ENCODE data around the gene C4BPB. TPM values are rescaled to one million over a fixed set of nuclear protein-coding genes. Genes with fewer than 3 reads are reported as not detected.

C4BPB gene
- total and polyA plus RNA-seq, 7 experiments from 2014 or later: 0.45 to 4.9 (median 1.3) TPM

DNA sequence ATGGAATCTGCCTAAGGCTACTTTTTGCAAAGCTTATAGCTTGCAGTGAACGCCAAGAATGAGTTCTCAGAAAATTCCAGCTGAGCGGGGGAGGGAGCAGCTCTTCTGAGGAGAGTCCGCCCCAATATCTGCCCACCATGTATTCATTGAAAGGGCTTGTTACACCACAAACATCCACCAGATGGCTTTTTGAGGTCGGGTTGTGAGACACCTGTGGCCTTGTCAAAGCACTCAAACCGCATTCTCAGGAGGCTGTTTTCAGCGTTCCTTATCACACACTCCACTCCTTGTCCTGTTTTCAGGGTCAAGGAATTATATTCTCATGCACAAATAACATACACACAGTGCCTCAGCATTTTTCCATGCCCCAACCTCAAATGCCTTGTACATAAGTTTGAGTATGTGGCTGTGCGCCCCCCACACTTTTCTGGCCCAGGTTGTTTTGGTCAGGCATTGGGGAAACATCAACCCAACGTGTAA is 3.9 kb upstream of the C4BPB start:
- H3K27ac ChIP-seq (ENCODE audit: low read depth, low read length): no peak overlapping the region
- H3K9me3 Mint-ChIP-seq: no peaks in the 10 kb centered on the region
- H3K4me3 Mint-ChIP-seq: no peak overlapping the region
- ChIA-PET CTCF (interaction anchor here (0.6 to 4.9 kb wide), 20 partner anchors 9 to 754 kb away, joined by 3 to 63 read pairs (median 4); partner anchors contain the start of gene PFKFB2), POLR2A (interaction anchor here (0.5 to 1.7 kb wide), 4 partner anchors 9 to 320 kb away, joined by 3 to 6 read pairs (median 4); partner anchors contain the start of gene CD55)
- ATAC-seq (peak; percentile 67), DNase-seq (peak in 8 of 9 donors; percentile 43 to 71 (median 62))
- no peaks in the 10 kb centered on the region for H3K36me3 ChIP-seq (ENCODE audit: control insufficient read depth in 2 of 3, insufficient read depth in 3 of 3, low read length in 3 of 3)
- no peaks in the 10 kb centered on the region for H3K9me3 ChIP-seq (ENCODE audit: control insufficient read depth in 2 of 3, low read length in 3 of 3)
- H3K4me1 ChIP-seq (ENCODE audit: control insufficient read depth in 2 of 2, insufficient read depth in 2 of 2, low read length in 2 of 2): peaks cover 0 to 15% of the 10 kb centered on the region in 2 donors
- no peak overlapping the region for H3K4me3 ChIP-seq (ENCODE audit: low read length)
- H3K4me1 Mint-ChIP-seq: peaks cover 3 to 33% (median 32%) of the 10 kb centered on the region in 7 donors
- intact Hi-C loops (cut with micrococcal nuclease): loop anchor here (1.0 to 5.0 kb wide), 5 partner anchors 97 to 415 kb away; partner anchors contain the start of gene CD55 (in 1 of the 2)
- H3K36me3 Mint-ChIP-seq: no peaks in the 10 kb centered on the region
- H3K27ac Mint-ChIP-seq: peak overlapping the region in 5 of 9 donors; percentile 5 to 78 (median 53)
- H3K27me3 ChIP-seq (ENCODE audit: control insufficient read depth in 2 of 2, insufficient read depth in 2 of 2, low read length in 2 of 2): no peaks in the 10 kb centered on the region
- peaks cover 0 to 34% (median 0%) of the 10 kb centered on the region in 5 donors for H3K27me3 Mint-ChIP-seq

DNA sequence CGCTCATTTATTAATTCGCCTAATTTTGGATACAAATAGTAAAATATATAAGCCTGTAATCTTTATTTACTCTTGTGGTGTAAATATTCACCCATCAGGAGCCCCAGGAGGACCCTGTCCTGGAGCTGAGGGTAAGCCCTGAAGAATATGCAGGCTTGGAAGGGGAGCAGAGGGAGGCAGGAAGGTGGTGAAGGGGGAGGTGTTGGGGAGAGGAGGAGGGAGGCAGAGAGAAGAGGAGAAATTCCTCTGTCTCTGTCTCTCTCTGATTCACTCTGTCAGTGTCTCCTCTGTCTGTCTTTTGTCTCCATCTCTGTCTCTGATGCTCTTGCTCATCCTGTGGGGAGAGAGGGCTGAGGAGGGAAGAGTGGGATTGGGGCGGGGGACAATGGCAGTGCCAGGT is 2.8 kb upstream of the C4BPB start:
- H3K9me3 Mint-ChIP-seq: no peaks in the 10 kb centered on the region
- ChIA-PET CTCF (interaction anchor here (2.4 to 4.9 kb wide), 3 partner anchors 96 to 414 kb away, joined by 9 to 63 read pairs (median 26); no protein-coding TSS in a partner anchor), POLR2A (interaction anchor here (0.6 kb wide), 1 partner anchor 8 kb away, joined by 3 read pairs; no protein-coding TSS in a partner anchor)
- H3K27me3 Mint-ChIP-seq: peaks cover 0 to 31% (median 0%) of the 10 kb centered on the region in 5 donors
- ATAC-seq: no peak
- no peaks in the 10 kb centered on the region for H3K36me3 ChIP-seq (ENCODE audit: control insufficient read depth in 2 of 3, insufficient read depth in 3 of 3, low read length in 3 of 3)
- peaks cover 0 to 19% of the 10 kb centered on the region in 2 donors for H3K4me1 ChIP-seq (ENCODE audit: control insufficient read depth in 2 of 2, insufficient read depth in 2 of 2, low read length in 2 of 2)
- H3K36me3 Mint-ChIP-seq: no peaks in the 10 kb centered on the region
- no peak overlapping the region for H3K4me3 Mint-ChIP-seq
- H3K4me1 Mint-ChIP-seq: peaks cover 3 to 40% (median 33%) of the 10 kb centered on the region in 7 donors
- H3K27ac Mint-ChIP-seq: no peak overlapping the region
- intact Hi-C loops (cut with micrococcal nuclease): loop anchor here (5.0 kb wide), 1 partner anchor 251 kb away; no protein-coding TSS in a partner anchor
- H3K4me3 ChIP-seq (ENCODE audit: low read length): no peak overlapping the region
- no peak overlapping the region for H3K27ac ChIP-seq (ENCODE audit: low read depth, low read length)
- no peaks in the 10 kb centered on the region for H3K27me3 ChIP-seq (ENCODE audit: control insufficient read depth in 2 of 2, insufficient read depth in 2 of 2, low read length in 2 of 2)
- DNase-seq: no peak
- H3K9me3 ChIP-seq (ENCODE audit: control insufficient read depth in 2 of 3, low read length in 3 of 3): no peaks in the 10 kb centered on the region

DNA sequence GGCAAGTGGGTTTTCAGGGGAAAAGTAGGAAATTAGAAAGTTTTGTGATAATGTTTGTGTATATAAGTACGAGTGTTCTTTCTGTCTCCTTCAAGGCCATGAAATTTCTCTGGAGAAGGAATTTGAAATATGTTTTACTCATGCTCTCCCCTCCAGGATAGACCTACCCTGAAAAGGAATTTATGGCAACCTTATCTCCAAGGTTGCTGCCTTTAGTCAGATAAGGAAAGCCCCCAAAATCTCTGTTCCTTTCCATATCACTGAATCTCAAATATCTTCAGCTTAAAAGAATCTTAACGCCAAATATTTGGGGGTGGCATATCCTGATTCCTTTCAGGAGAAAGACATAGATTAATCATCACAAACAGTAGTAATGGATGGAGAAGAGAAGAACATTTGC is 499 bp upstream of the C4BPB start:
- H3K36me3 Mint-ChIP-seq: no peaks in the 10 kb centered on the region
- peaks cover 0 to 19% of the 10 kb centered on the region in 2 donors for H3K4me1 ChIP-seq (ENCODE audit: control insufficient read depth in 2 of 2, insufficient read depth in 2 of 2, low read length in 2 of 2)
- CTCF ChIA-PET: interaction anchor here (0.9 to 3.1 kb wide), 4 partner anchors 14 to 413 kb away, joined by 3 to 13 read pairs (median 6); no protein-coding TSS in a partner anchor

DNA sequence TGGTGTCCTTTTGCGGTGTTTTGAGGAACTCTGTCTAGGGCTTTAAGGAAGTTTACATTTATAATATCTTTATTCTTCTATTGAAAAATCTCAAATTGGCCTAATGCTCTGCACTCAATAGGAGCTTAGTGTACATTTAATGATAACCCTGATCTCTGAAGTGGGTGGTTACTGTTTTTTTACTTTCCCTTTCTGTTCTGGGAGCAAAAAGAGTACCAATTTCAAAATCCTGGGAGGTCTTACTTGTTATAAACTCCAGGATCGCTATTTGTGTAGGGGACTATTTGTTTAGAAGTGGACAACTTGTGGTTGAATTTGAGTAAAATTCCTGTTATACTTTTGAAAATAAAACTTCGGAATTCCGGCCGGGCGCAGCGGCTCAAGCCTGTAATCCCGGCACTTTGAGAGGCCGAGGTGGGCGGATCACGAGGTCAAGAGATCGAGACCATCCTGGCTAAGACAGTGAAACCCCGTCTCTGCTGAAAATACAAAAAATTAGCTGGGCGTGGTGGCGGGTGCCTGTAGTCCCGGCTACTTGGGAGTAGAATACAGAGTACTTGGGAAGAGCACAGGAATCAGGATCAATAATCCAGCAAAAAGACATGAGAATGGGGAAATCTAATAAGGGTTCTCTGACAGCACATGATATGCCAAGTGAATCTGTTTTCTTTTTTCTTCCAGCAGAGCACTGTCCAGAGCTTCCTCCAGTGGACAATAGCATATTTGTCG is 1.1 kb downstream of the C4BPB start:
- peaks cover 0 to 3% (median under 1%) of the 10 kb centered on the region in 5 donors for H3K27me3 Mint-ChIP-seq
- intact Hi-C loops (cut with micrococcal nuclease): loop anchor here (1.0 to 5.0 kb wide), 2 partner anchors 232 to 248 kb away; partner anchors contain the start of gene CD55 (in 2 of the 2)
- Histone ChIP-seq H3K4me3 (ENCODE audit: low read length) (peak overlapping the region; percentile 17), H3K36me3 (ENCODE audit: control insufficient read depth in 2 of 3, insufficient read depth in 3 of 3, low read length in 3 of 3) (no peaks in the 10 kb centered on the region), H3K27me3 (ENCODE audit: control insufficient read depth in 2 of 2, insufficient read depth in 2 of 2, low read length in 2 of 2) (peaks cover 0 to 4% of the 10 kb centered on the region in 2 donors), H3K9me3 (ENCODE audit: control insufficient read depth in 2 of 3, low read length in 3 of 3) (no peaks in the 10 kb centered on the region), H3K27ac (ENCODE audit: low read depth, low read length) (peak overlapping the region; percentile 49), H3K4me1 (ENCODE audit: control insufficient read depth in 2 of 2, insufficient read depth in 2 of 2, low read length in 2 of 2) (peaks cover 0 to 18% of the 10 kb centered on the region in 2 donors)
- CTCF ChIA-PET: interaction anchor here (0.9 to 3.1 kb wide), 6 partner anchors 10 to 410 kb away, joined by 3 to 13 read pairs (median 4); partner anchors contain the start of gene PFKFB2
- ATAC-seq (no peak), DNase-seq (no peak)
- peaks cover 3 to 36% (median 34%) of the 10 kb centered on the region in 7 donors for H3K4me1 Mint-ChIP-seq
- peak overlapping the region; percentile 73 to 96 (median 89) for H3K27ac Mint-ChIP-seq
- peak overlapping the region; percentile 76 to 93 (median 87) for H3K4me3 Mint-ChIP-seq
- no peaks in the 10 kb centered on the region for H3K9me3 Mint-ChIP-seq
- H3K36me3 Mint-ChIP-seq: no peaks in the 10 kb centered on the region
- POLR2A ChIA-PET: interaction anchor here (0.7 to 1.4 kb wide), 4 partner anchors 11 to 368 kb away, joined by 3 to 7 read pairs (median 4); partner anchors contain the start of gene CD55

More for the DNA sequence above, 499 bp upstream of the C4BPB start:
- H3K4me3 ChIP-seq (ENCODE audit: low read length): no peak overlapping the region
- peak overlapping the region in 5 of 9 donors; percentile 73 to 96 (median 90) for H3K27ac Mint-ChIP-seq
- no peaks in the 10 kb centered on the region for H3K36me3 ChIP-seq (ENCODE audit: control insufficient read depth in 2 of 3, insufficient read depth in 3 of 3, low read length in 3 of 3)
- no peaks in the 10 kb centered on the region for H3K9me3 Mint-ChIP-seq
- ATAC-seq (no peak), DNase-seq (no peak)
- peaks cover 0 to 4% of the 10 kb centered on the region in 2 donors for H3K27me3 ChIP-seq (ENCODE audit: control insufficient read depth in 2 of 2, insufficient read depth in 2 of 2, low read length in 2 of 2)
- intact Hi-C loops (cut with micrococcal nuclease): loop anchor here (5.0 kb wide), 1 partner anchor 249 kb away; no protein-coding TSS in a partner anchor
- H3K27ac ChIP-seq (ENCODE audit: low read depth, low read length): no peak overlapping the region
- H3K27me3 Mint-ChIP-seq: peaks cover 0 to 14% (median 3%) of the 10 kb centered on the region in 5 donors
- H3K9me3 ChIP-seq (ENCODE audit: control insufficient read depth in 2 of 3, low read length in 3 of 3): no peaks in the 10 kb centered on the region
- POLR2A ChIA-PET: interaction anchor here (0.5 to 0.7 kb wide), 2 partner anchors 36 to 61 kb away, joined by 3 read pairs; no protein-coding TSS in a partner anchor
- H3K4me3 Mint-ChIP-seq: peak overlapping the region in 6 of 10 donors; percentile 8 to 93 (median 84)
- peaks cover 3 to 40% (median 36%) of the 10 kb centered on the region in 7 donors for H3K4me1 Mint-ChIP-seq

DNA sequence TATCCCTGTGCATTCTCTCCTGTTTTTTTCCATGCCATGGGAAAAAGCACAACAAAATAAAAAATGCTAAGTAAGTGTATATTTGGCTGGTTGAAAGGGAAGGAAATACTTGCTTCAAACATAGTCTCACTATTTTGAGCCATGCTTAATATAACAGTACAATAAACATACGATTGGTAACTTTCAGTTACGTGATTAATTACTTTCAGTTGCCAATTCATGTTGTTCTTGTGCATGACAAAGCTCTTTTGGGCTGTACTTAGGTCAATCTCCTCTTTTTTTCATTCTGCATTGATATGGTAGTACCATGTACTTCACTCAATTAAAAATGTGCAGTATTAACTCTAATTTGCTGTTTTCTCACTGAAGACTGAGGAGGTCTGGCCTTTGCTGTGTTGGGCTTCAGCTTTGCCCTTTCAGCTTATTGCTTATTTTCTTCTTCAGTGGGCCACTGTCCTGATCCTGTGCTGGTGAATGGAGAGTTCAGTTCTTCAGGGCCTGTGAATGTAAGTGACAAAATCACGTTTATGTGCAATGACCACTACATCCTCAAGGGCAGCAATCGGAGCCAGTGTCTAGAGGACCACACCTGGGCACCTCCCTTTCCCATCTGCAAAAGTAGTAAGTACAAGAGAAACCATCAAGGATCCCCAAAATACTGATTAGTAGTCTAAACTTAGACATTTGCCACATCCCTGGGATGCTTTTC is 2.7 kb downstream of the C4BPB start:
- ChIA-PET POLR2A (no interaction called here), CTCF (interaction anchor here (3.1 kb wide), 1 partner anchor 408 kb away, joined by 10 read pairs; no protein-coding TSS in a partner anchor)
- Mint-ChIP-seq H3K9me3 (no peaks in the 10 kb centered on the region), H3K4me3 (peak overlapping the region in 1 of 10 donors; percentile 8), H3K27me3 (peaks cover 0 to 8% (median 0%) of the 10 kb centered on the region in 5 donors), H3K27ac (peak overlapping the region in 2 of 9 donors; percentile 3 to 73), H3K36me3 (peaks cover 0 to 11% (median 4%) of the 10 kb centered on the region in 5 donors), H3K4me1 (peaks cover 3 to 31% (median 25%) of the 10 kb centered on the region in 7 donors)
- Histone ChIP-seq H3K27ac (ENCODE audit: low read depth, low read length) (no peak overlapping the region), H3K36me3 (ENCODE audit: control insufficient read depth in 2 of 3, insufficient read depth in 3 of 3, low read length in 3 of 3) (no peaks in the 10 kb centered on the region), H3K4me1 (ENCODE audit: control insufficient read depth in 2 of 2, insufficient read depth in 2 of 2, low read length in 2 of 2) (peaks cover 0 to 16% of the 10 kb centered on the region in 2 donors), H3K27me3 (ENCODE audit: control insufficient read depth in 2 of 2, insufficient read depth in 2 of 2, low read length in 2 of 2) (peaks cover 0 to 4% of the 10 kb centered on the region in 2 donors), H3K9me3 (ENCODE audit: control insufficient read depth in 2 of 3, low read length in 3 of 3) (no peaks in the 10 kb centered on the region), H3K4me3 (ENCODE audit: low read length) (no peak overlapping the region)
- DNase-seq: no peak
- intact Hi-C loops (cut with micrococcal nuclease): no loop called here
- ATAC-seq: no peak

Data from naive thymus-derived CD4-positive, alpha-beta T cell (primary cell).